Jurkat, Clone E6-1 (cell line): Measurements from ENCODE around the gene YWHAE.
"Not testable (repeated sequence)": the region's sequence is repeated elsewhere in the genome, so short reads cannot be mapped to it uniquely, and the experiment has no call there.

Experiments
- DNase-seq: peaks from one replicate; pipeline ENCODE4 v3.0.0-alpha.2; 2011; ENCODE audit warnings: low read depth, low spot score
- H3K4me3 ChIP-seq: 2 replicates; pipeline ENCODE4 v1.5.1; 2011; ENCODE audit warnings: mild to moderate bottlenecking, low read length, control low read depth, moderate library complexity

Gene YWHAE

DNA sequence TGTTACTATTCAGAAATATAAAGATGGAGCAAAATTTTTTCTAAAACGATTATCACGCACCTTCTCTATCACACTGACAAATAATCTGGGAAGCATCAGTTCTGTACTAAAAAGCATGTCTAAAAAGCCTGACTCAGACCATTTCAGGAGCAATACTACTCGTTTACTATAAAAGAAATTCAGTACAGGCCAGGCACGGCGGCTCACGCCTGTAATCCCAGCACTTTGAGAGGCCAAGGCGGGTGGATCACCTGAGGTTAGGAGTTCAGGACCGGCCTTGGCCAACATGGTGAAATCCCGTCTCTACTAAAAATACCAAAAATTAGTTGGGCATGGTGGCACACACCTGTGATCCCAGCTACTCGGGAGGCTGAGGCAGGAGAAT lies 21.6 kb downstream of the YWHAE start:
- not testable (repeated sequence) for DNase-seq, H3K4me3 ChIP-seq

- H3K4me3 ChIP-seq = no peak overlapping the region
- DNase-seq = no peak
Observed at GRCh38 chr17:1377334-1377733, 22.7 kb downstream of the YWHAE start.

GRCh38 chr17:1376061-1376460 lies 24.0 kb downstream of the YWHAE start:
- DNase-seq = no peak
- no peak overlapping the region for H3K4me3 ChIP-seq

DNA sequence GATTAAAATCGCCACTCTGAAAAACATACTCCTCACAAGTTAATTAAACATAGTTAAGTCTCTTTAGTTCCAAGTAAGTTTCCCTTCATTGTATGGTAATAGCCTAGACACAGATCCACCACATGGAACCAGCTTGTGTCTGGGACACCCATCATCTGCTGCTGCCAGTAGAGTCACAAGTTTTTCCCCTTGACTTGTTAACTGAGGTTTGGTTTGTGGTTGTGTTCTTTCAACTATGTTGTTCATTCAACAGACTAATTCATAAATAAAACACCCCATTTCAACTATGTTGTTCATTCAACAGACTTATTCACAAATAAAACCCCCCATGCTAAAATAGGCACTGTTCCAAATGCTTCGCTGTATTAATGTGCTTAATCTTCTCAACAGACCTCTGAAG lies 24.4 kb downstream of the YWHAE start:
- DNase-seq = no peak
- no peak overlapping the region for H3K4me3 ChIP-seq

GRCh38 chr17:1374431-1375177 lies 25.4 kb downstream of the YWHAE start:
- H3K4me3 ChIP-seq = no peak overlapping the region
- no peak for DNase-seq

DNA sequence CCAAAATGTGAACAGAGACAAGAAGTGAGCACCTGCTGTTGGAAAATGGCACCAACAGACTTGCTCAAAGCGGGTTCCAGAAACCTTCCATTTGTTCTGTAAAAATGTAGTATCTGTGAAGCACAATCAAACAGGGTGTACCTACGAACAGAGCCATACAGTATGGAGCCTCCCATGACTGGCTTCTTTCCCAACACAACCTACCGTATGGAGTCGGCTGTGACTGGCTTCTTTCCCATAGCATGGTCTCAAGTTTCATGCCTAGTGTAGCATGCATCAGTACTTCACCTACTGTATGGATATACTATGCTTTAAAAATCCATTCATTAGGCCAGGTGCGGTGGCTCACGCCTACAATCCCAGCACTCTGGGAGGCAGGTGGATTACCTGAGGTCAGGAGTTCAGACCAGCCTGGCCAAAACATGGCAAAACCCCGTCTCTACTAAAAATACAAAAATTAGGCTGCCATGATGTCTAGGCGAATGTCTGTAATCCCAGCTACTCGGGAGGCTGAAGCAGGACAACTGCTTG lies 26.2 kb downstream of the YWHAE start:
- H3K4me3 ChIP-seq = no peak overlapping the region
- DNase-seq = no peak

- no peak overlapping the region for H3K4me3 ChIP-seq
- DNase-seq = no peak
Observed at GRCh38 chr17:1372618-1373017, 27.4 kb downstream of the YWHAE start.

GRCh38 chr17:1371893-1372590 lies 28.0 kb downstream of the YWHAE start:
- DNase-seq = no peak

DNA sequence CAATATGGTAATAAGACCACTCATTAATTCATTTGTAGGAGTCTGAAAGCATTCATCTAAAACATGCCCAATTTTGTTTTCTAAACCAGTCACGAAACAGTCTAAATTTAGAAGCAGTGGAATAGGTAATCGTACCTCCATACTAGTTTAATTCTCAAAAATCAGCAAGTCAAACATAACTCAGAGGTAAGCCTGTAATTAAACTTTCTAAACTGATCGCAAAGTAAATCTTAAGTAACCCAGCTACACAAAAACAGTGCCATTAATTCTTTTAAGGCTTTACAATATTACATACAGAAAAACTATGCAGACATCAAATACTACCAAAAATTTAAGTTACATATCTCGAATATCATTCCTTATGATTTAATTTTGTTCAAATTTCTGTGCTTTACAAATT lies 31.4 kb downstream of the YWHAE start:
- no peak overlapping the region for H3K4me3 ChIP-seq
- DNase-seq = no peak

More at GRCh38 chr17:1371893-1372590, 28.0 kb downstream of the YWHAE start:
- H3K4me3 ChIP-seq = no peak overlapping the region

- DNase-seq = no peak
Observed at GRCh38 chr17:1367351-1367745, 32.7 kb downstream of the YWHAE start.

GRCh38 chr17:1366234-1366633 lies 33.8 kb downstream of the YWHAE start:
- no peak for DNase-seq

More at GRCh38 chr17:1367351-1367745, 32.7 kb downstream of the YWHAE start:
- no peak overlapping the region for H3K4me3 ChIP-seq

GRCh38 chr17:1365445-1366039 lies 34.5 kb downstream of the YWHAE start:
- no peak overlapping the region for H3K4me3 ChIP-seq
- DNase-seq = peak; percentile 76

More at GRCh38 chr17:1366234-1366633, 33.8 kb downstream of the YWHAE start:
- H3K4me3 ChIP-seq = no peak overlapping the region

DNA sequence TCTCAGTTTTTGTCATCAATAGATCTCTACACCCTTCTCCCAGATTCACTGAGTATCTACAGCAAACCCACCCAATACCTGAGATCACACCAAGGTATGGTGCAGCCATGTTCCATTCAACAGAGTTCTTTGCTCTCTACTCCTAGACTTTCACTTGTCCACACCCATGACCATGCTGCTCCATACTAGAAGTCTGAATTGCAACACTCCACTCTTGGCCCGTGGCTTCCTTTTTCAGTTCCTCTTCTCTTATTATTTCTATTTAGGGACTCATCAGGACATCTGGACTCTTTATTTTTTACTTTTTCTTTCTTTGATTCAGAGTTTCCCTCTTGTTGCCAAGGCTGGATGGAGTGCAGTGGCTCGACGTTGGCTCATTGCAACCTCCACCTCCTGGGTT lies 37.1 kb downstream of the YWHAE start:
- no peak overlapping the region for H3K4me3 ChIP-seq
- no peak for DNase-seq

DNA sequence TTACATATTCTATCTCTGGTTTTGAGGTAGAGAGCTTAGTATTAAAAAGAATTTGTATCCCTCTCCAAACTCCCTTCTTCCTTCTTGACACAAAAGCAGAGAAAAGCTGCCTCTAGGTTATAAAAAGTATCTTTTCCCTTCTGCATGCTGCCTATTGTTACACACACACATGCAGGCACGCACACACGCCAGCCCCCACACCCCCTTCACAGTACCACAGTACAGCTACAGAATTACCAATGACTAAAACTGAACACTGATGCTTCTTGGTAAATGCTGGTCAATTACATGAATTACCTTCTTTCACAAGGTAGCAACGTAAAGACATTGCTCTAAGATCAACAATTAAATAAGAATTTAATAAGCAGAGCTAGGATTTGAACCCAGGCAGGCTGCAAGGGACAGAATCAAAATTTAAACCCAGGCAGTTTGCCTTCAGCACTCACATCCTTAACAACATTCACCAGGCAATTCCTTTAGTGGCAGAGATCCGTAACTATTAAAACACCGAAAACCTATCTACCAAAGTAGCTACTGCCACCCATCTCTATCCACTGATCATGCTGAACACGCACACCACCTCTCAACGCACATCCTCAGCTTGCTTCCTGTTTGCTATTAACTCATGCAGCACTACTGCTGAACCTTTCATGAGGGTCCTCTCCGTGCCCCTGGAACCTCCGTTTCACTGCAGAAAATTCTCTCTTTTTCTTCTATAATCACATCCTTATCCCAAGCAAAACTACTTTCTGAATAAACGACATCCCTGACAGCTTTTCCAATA lies 37.8 kb downstream of the YWHAE start:
- DNase-seq = no peak
- H3K4me3 ChIP-seq = no peak overlapping the region

DNA sequence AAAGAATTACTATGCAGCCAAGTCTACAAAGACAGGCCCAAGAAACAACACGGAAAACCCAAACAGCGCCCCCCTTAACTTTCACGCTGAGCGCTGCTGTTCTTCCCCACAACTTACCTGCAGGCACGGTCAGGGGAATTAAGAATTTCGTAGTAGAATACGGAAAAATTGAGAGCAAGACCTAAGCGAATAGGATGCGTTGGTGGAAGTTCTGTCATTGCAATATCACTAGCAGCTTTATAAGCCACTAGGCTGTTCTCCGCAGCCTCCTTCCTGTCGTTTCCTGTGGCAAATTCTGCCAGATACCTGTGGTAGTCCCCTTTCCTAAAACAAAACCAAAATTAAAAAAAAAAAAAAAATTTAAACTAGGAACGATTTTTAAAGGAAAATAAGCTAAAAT lies 39.0 kb downstream of the YWHAE start:
- DNase-seq = no peak
- no peak overlapping the region for H3K4me3 ChIP-seq

GRCh38 chr17:1360315-1360714 lies 39.7 kb downstream of the YWHAE start:
- DNase-seq, H3K4me3 ChIP-seq: not testable (repeated sequence)

- H3K4me3 ChIP-seq = no peak overlapping the region
- DNase-seq = no peak
Observed at GRCh38 chr17:1354030-1354429, 46.0 kb downstream of the YWHAE start.

GRCh38 chr17:1352530-1352929 lies 47.5 kb downstream of the YWHAE start:
- DNase-seq, H3K4me3 ChIP-seq: not testable (repeated sequence)

DNA sequence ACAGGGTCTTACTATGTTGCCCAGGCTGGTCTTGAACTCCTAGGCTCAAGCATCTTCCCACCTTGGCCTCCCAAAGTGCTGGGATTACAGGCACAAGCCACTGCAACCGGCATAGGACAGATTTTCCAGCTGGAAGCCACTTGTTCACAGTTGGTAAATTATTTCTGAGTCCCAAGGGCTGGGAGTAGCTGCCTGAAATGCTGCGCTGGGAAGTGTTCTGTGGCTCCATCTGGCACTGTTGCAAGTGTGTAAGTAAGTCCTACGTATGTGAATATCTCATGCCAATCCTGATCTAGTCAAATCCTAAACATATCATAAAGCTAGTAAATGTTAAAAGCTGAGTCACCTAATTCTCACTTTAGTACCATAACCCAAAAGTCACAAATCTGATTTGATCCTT lies 48.1 kb downstream of the YWHAE start:
- no peak for DNase-seq

More for the DNA sequence above, 48.1 kb downstream of the YWHAE start:
- no peak overlapping the region for H3K4me3 ChIP-seq
